HepG2 (cell line): ENCODE measurements around the gene KANK3. TPM values are rescaled to one million over a fixed set of nuclear protein-coding genes. Genes with fewer than 3 reads are reported as not detected.

Experiments used
- ATAC-seq: fragments of 200-7000 bp; cut with Tn5 transposase; 3 replicates; pipeline ENCODE4 v1.9.1; 2020; ENCODE audit warnings: mild to moderate bottlenecking, moderate library complexity
- BruUV-seq: library from RNA; stranded (reverse); fragments of 400-500 nt; replicated peaks from 2 replicates; lab custom pipeline; 2021; lab: Mats Ljungman, UMichigan
- CTCF ChIA-PET: fragments of 300-600 bp; formaldehyde crosslinking; extraction: SDS; loops from one replicate; lab custom pipeline; 2021; ENCODE audit warnings: low total read pairs, inconsistent platforms, low intra/inter-chr PET ratio; lab: Yijun Ruan, JAX
- POLR2A ChIA-PET: fragments of 350-600 bp; sonication (Branson Sonifier 250); formaldehyde crosslinking; loops from one replicate; lab custom pipeline; 2020; ENCODE audit warnings: antibody characterized with exemption, inconsistent platforms; lab: Yijun Ruan, JAX
- DNase-seq: peaks from one replicate; pipeline ENCODE4 v3.0.0-alpha.2; 2015; ENCODE audit warnings: low spot score
- FAIRE-seq: peaks from 3 replicates; lab custom pipeline; 2011; peaks lifted over from hg19 to GRCh38; lab: Jason Lieb, UNC
- H2AFZ ChIP-seq: one replicate; pipeline ENCODE4 v1.6.1; 2011; ENCODE audit warnings: low read length, inconsistent platforms
- H3K27ac ChIP-seq: fragments of 300-600 bp; 3 replicates; pipeline ENCODE4 v1.8.0; 2011; ENCODE audit warnings: mixed run types, mild to moderate bottlenecking, mixed read lengths, low read length, inconsistent platforms; ENCODE audit not compliant: insufficient read depth; ENCODE audit errors: extremely low read length
- H3K27me3 ChIP-seq, 2 experiments: fragments of 200-600 bp in 1 of 2; 2 replicates in 1 of 2; 3 replicates in 1 of 2; pipeline versions ENCODE4 v1.6.0 to v1.8.0; 2011; ENCODE audit warnings: low read length in 2 of 2, mild to moderate bottlenecking in 2 of 2, moderate library complexity in 2 of 2, inconsistent platforms in 1 of 2; ENCODE audit not compliant: insufficient read depth in 2 of 2, control insufficient read depth in 1 of 2
- H3K36me3 ChIP-seq, 2 experiments: fragments of 200-600 bp in 1 of 2; replicated peaks in 1 of 2; 2 replicates in 1 of 2; 3 replicates in 1 of 2; pipeline versions ENCODE4 v1.5.1 to v1.8.0; 2011; ENCODE audit warnings: low read length in 2 of 2, inconsistent platforms in 1 of 2; ENCODE audit not compliant: insufficient read depth in 2 of 2, control insufficient read depth in 1 of 2
- H3K4me1 ChIP-seq: 2 replicates; pipeline ENCODE4 v1.5.1; 2012; ENCODE audit warnings: low read length, inconsistent platforms; ENCODE audit not compliant: insufficient read depth
- H3K4me2 ChIP-seq: 2 replicates; pipeline ENCODE4 v1.6.0; 2011; ENCODE audit warnings: low read depth, low read length, inconsistent platforms
- H3K4me3 ChIP-seq, 3 experiments: fragments of 200-600 bp in 1 of 3; sonication (generic), shearing (Covaris generic) in 1 of 3; replicated peaks in 1 of 3; 2 replicates each; pipeline ENCODE4 v1.5.1; 2011 to 2016; ENCODE audit warnings: low read length in 3 of 3, inconsistent platforms in 2 of 3, low read depth in 2 of 3, mild to moderate bottlenecking in 2 of 3, control low read depth in 1 of 3, mixed read lengths in 1 of 3; ENCODE audit not compliant: insufficient read depth in 1 of 3
- H3K79me2 ChIP-seq: one replicate; pipeline ENCODE4 v1.6.1; 2011; ENCODE audit warnings: low read length, inconsistent platforms; ENCODE audit not compliant: insufficient read depth
- H3K9ac ChIP-seq: 2 replicates; pipeline ENCODE4 v1.6.0; 2011; ENCODE audit warnings: mild to moderate bottlenecking, low read depth, low read length, inconsistent platforms; ENCODE audit not compliant: insufficient read depth
- H3K9me3 ChIP-seq: 2 replicates; pipeline ENCODE4 v1.5.1; 2012; ENCODE audit warnings: mild to moderate bottlenecking, low read length
- H4K20me1 ChIP-seq: 2 replicates; pipeline ENCODE4 v1.6.0; 2011; ENCODE audit warnings: inconsistent platforms, mild to moderate bottlenecking, low read length, moderate library complexity; ENCODE audit not compliant: insufficient read depth
- AHR ChIP-seq: IDR thresholded peaks from 2 replicates; pipeline ENCODE4 v1.6.1; 2018; ENCODE audit warnings: missing genetic modification reagents, missing compliant biosample characterization
- ARHGAP35 ChIP-seq: sonication (generic); formaldehyde crosslinking; IDR thresholded peaks from 2 replicates; pipeline ENCODE4 v1.9.0; 2022; ENCODE audit warnings: mild to moderate bottlenecking, inconsistent platforms, moderate library complexity, missing genetic modification reagents, borderline replicate concordance
- BCL6 ChIP-seq: IDR thresholded peaks from 2 replicates; pipeline ENCODE4 v1.6.1; 2016; ENCODE audit warnings: missing genetic modification reagents, missing compliant biosample characterization
- EZH2 ChIP-seq: conservative IDR thresholded peaks from 2 replicates; pipeline ENCODE4 v1.6.1; 2012; ENCODE audit warnings: mild to moderate bottlenecking, low read depth, low read length, moderate library complexity
- FOXM1 ChIP-seq: sonication (generic); formaldehyde crosslinking; IDR thresholded peaks from 2 replicates; pipeline ENCODE4 v1.5.0; 2020; ENCODE audit warnings: missing genetic modification reagents
- HNRNPLL ChIP-seq: fragments of 200-400 bp; formaldehyde crosslinking; IDR thresholded peaks from 2 replicates; pipeline ENCODE4 v1.6.1; 2017; ENCODE audit warnings: mild to moderate bottlenecking, low read depth, low read length; ENCODE audit not compliant: poor library complexity, severe bottlenecking
- JDP2 ChIP-seq: sonication (generic); formaldehyde crosslinking; IDR thresholded peaks from 2 replicates; pipeline ENCODE4 v1.8.1; 2022; ENCODE audit warnings: missing genetic modification reagents, borderline replicate concordance
- KDM5B ChIP-seq: sonication (generic); formaldehyde crosslinking; IDR thresholded peaks from 2 replicates; pipeline ENCODE4 v1.4.0; 2020; ENCODE audit warnings: missing genetic modification reagents, mild to moderate bottlenecking, borderline replicate concordance
- REXO4 ChIP-seq: sonication (generic); formaldehyde crosslinking; IDR thresholded peaks from 2 replicates; pipeline ENCODE4 v1.8.0; 2022; ENCODE audit warnings: missing genetic modification reagents, mild to moderate bottlenecking, borderline replicate concordance
- ZNF101 ChIP-seq: sonication (generic); formaldehyde crosslinking; IDR thresholded peaks from 2 replicates; pipeline ENCODE4 v1.4.0; 2020; ENCODE audit warnings: mild to moderate bottlenecking, low read depth, missing genetic modification reagents, borderline replicate concordance
- ZNF281 ChIP-seq: sonication (generic); formaldehyde crosslinking; IDR thresholded peaks from 2 replicates; pipeline ENCODE4 v1.4.0; 2020; ENCODE audit warnings: missing genetic modification reagents, borderline replicate concordance
- WGBS: methylation state at CpG from one replicate; pipeline ENCODE4 v1.1.6; 2017; ENCODE audit warnings: low lambda C conversion rate; 5-methylcytosine and 5-hydroxymethylcytosine counted together
- in situ Hi-C: cut with HindIII; loops from 2 replicates; pipeline ENCODE4 v1.10.0; 2017; ENCODE audit warnings: low pct_unique_long_range_greater_than_20kb; ENCODE audit not compliant: extremely low pct_ligation_motif_present
- intact Hi-C: fragments of 100-400 bp; cut with micrococcal nuclease; formaldehyde crosslinking; loops from one replicate; pipeline ENCODE4 v1.10.0; 2022; ENCODE audit not compliant: unreplicated experiment
- polyA plus RNA-seq, 8 experiments: library from polyadenylated mRNA; depleted of rRNA in 3 of 8; stranded (reverse) in 7 of 8; unstranded in 1 of 8; fragments of >200 nt; fragmentation: Illumina TruSeq in 4 of 8; extraction: Trizol in 4 of 8; gene quantifications; 2 replicates each; pipeline versions ENCODE4 v1.2.1 to v1.2.3, GENCODE V29; 2011 to 2016; ENCODE audit warnings: low read depth in 4 of 8, missing spikeins in 1 of 8, mixed read lengths in 1 of 8; ENCODE audit not compliant: insufficient read depth in 1 of 8
- total RNA-seq, 5 experiments: library from RNA; depleted of rRNA; stranded (reverse); fragments of >200 nt; fragmentation: Illumina TruSeq; extraction: Trizol; gene quantifications; 2 replicates each; pipeline ENCODE4 v1.2.3, GENCODE V29; 2016; ENCODE audit warnings: low read depth in 1 of 5
- TF ChIP-seq, protein P1 (sequence below): sonication (generic); formaldehyde crosslinking; IDR thresholded peaks from 2 replicates; pipeline ENCODE4 v1.4.0; 2020; ENCODE audit warnings: missing genetic modification reagents
- TF ChIP-seq, protein P2 (sequence below): sonication (generic); formaldehyde crosslinking; IDR thresholded peaks from 2 replicates; pipeline ENCODE4 v1.8.0; 2022; ENCODE audit warnings: mild to moderate bottlenecking, missing genetic modification reagents; ENCODE audit not compliant: insufficient replicate concordance
- TF ChIP-seq, protein P3 (sequence below): sonication (generic); formaldehyde crosslinking; IDR thresholded peaks from 2 replicates; pipeline ENCODE4 v1.8.1; 2023; ENCODE audit warnings: mild to moderate bottlenecking, missing genetic modification reagents

KANK3 gene
- total and polyA plus RNA-seq, 2 of the 13 experiments (the other 11 are each of a cell fraction or from before 2014, with no cell fraction given) = 0.15 to 0.20 TPM

DNA sequence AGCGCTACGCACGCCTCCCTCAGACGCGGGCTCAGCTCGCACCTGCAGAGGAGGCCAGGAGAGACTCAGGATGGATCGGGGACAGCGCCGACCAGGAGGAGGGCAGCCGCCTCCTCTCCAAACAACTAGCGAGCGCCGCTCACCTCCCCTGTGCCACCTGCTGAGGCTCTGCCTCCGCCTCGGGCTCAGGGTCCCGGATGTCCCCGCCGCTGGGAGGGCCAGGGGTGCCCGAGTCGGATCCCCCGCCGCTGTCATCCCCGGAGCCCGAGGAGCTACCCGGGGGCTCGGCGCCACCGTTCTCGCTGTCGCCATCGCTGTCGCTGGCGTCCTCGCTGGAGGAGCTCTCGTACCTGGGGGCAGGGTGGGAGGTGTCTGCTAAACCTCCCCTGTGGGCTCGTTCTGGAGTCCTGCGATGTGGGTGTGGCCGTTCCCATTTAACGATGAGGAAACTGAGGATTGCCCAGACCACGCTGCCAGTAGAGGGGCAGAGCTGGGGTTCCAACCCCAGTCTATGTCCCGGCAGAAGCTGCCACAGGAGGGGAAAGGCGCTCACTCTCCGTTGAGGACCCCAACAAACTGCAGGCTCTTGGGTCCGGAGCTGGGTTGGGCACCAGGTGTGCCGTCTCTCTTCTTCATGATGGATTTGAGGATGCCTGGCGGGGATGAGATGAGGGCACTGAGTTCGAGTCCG is 9.2 kb downstream of the KANK3 start:
- H3K4me2 ChIP-seq = peak overlapping the region; percentile 58; the same call in 1 of the 2 replicates
- no peak overlapping the region for H3K27ac ChIP-seq
- 7% methylated on average over 3 of the region's 48 CpGs for WGBS
- POLR2A ChIA-PET = interaction anchor here (0.6 to 2.1 kb wide), 4 partner anchors 10 to 90 kb away, joined by 3 to 16 read pairs (median 9); partner anchors contain the start of genes NDUFA7 and RPS28
- BruUV-seq = no TSS peak
- FAIRE-seq = no peak
- peaks cover 10 to 56% of the 10 kb centered on the region in 2 experiments for H3K27me3 ChIP-seq
- no peak for DNase-seq
- no peaks in the 10 kb centered on the region for H3K36me3 ChIP-seq
- H2AFZ ChIP-seq = no peak overlapping the region
- CTCF ChIA-PET = no interaction called here
- H3K4me1 ChIP-seq = peaks cover 42% of the 10 kb centered on the region
- H3K79me2 ChIP-seq = no peaks in the 10 kb centered on the region
- peak; percentile 22; the same call in 1 of the 3 replicates for ATAC-seq
- H3K9me3 ChIP-seq = no peaks in the 10 kb centered on the region
- intact Hi-C loops (no loop called here), in situ Hi-C loops (no loop called here)
- H3K4me3 ChIP-seq = peak overlapping the region in 1 of 3 experiments; percentile 65; a peak in 2 of 6 replicates
- H4K20me1 ChIP-seq = no peaks in the 10 kb centered on the region
- no peak overlapping the region for H3K9ac ChIP-seq
- TF ChIP-seq, protein P1, sequence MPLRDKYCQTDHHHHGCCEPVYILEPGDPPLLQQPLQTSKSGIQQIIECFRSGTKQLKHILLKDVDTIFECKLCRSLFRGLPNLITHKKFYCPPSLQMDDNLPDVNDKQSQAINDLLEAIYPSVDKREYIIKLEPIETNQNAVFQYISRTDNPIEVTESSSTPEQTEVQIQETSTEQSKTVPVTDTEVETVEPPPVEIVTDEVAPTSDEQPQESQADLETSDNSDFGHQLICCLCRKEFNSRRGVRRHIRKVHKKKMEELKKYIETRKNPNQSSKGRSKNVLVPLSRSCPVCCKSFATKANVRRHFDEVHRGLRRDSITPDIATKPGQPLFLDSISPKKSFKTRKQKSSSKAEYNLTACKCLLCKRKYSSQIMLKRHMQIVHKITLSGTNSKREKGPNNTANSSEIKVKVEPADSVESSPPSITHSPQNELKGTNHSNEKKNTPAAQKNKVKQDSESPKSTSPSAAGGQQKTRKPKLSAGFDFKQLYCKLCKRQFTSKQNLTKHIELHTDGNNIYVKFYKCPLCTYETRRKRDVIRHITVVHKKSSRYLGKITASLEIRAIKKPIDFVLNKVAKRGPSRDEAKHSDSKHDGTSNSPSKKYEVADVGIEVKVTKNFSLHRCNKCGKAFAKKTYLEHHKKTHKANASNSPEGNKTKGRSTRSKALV (CRISPR knock-in tag) = peak; percentile 7; the same call in 1 of the 2 replicates
- TF ChIP-seq KDM5B (CRISPR knock-in tag) (0 out of 2 replicates have a peak, but pooled peaks have one; percentile 17), FOXM1 (CRISPR knock-in tag) (no peak), REXO4 (CRISPR knock-in tag) (no peak), ARHGAP35 (no peak), JDP2 (no peak), BCL6 (peak; percentile 3; the same call in 1 of the 2 replicates), EZH2 (peak; percentile 53; the same call in 1 of the 2 replicates), HNRNPLL (peak; percentile 4), AHR (CRISPR knock-in tag) (no peak), ZNF281 (CRISPR knock-in tag) (no peak), ZNF101 (CRISPR knock-in tag) (no peak)
- TF ChIP-seq, protein P2, sequence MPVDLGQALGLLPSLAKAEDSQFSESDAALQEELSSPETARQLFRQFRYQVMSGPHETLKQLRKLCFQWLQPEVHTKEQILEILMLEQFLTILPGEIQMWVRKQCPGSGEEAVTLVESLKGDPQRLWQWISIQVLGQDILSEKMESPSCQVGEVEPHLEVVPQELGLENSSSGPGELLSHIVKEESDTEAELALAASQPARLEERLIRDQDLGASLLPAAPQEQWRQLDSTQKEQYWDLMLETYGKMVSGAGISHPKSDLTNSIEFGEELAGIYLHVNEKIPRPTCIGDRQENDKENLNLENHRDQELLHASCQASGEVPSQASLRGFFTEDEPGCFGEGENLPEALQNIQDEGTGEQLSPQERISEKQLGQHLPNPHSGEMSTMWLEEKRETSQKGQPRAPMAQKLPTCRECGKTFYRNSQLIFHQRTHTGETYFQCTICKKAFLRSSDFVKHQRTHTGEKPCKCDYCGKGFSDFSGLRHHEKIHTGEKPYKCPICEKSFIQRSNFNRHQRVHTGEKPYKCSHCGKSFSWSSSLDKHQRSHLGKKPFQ (CRISPR knock-in tag) = no peak
- TF ChIP-seq, protein P3, sequence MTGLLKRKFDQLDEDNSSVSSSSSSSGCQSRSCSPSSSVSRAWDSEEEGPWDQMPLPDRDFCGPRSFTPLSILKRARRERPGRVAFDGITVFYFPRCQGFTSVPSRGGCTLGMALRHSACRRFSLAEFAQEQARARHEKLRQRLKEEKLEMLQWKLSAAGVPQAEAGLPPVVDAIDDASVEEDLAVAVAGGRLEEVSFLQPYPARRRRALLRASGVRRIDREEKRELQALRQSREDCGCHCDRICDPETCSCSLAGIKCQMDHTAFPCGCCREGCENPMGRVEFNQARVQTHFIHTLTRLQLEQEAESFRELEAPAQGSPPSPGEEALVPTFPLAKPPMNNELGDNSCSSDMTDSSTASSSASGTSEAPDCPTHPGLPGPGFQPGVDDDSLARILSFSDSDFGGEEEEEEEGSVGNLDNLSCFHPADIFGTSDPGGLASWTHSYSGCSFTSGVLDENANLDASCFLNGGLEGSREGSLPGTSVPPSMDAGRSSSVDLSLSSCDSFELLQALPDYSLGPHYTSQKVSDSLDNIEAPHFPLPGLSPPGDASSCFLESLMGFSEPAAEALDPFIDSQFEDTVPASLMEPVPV (CRISPR knock-in tag) = 0 out of 2 replicates have a peak, but pooled peaks have one; percentile 56
